Fibroblast of skin of scalp (primary cell): ENCODE results near the gene BCDIN3D.
"Not testable (repeated sequence)": the region's sequence is repeated elsewhere in the genome, so short reads cannot be mapped to it uniquely, and the experiment has no call there.

ENCODE experiments used
- DNase-seq: peaks from one replicate; pipeline ENCODE4 v3.0.0-alpha.2; 2013

The BCDIN3D gene

GRCh38 chr12:49855890-49856289 lies 13.0 kb upstream of the BCDIN3D start:
- DNase-seq, result not testable (repeated sequence)

- DNase-seq, result no peak
Measured at GRCh38 chr12:49854976-49855375, 12.1 kb upstream of the BCDIN3D start.

GRCh38 chr12:49853671-49854070 lies 10.8 kb upstream of the BCDIN3D start:
- DNase-seq, result no peak

GRCh38 chr12:49847161-49847560 lies 4.3 kb upstream of the BCDIN3D start:
- no peak for DNase-seq

- DNase-seq, result no peak
Measured at GRCh38 chr12:49846032-49846431, 3.1 kb upstream of the BCDIN3D start.

GRCh38 chr12:49843876-49844437 lies 1.1 kb upstream of the BCDIN3D start:
- DNase-seq, result no peak

GRCh38 chr12:49843411-49843810 lies 505 bp upstream of the BCDIN3D start:
- no peak for DNase-seq

- DNase-seq, result peak; percentile 54
Measured at GRCh38 chr12:49838973-49839633, 3.8 kb downstream of the BCDIN3D start.

GRCh38 chr12:49832836-49833421 lies 10.0 kb downstream of the BCDIN3D start:
- peak; percentile 86 for DNase-seq

GRCh38 chr12:49831717-49832116 lies 11.2 kb downstream of the BCDIN3D start:
- no peak for DNase-seq

- DNase-seq, result peak; percentile 98
Measured at GRCh38 chr12:49828133-49829091, 14.5 kb downstream of the BCDIN3D start, which contains the start of gene NCKAP5L. NCKAP5L (minus strand) TSS chr12:49828413; CDS start chr12:49804044, 24,369 bp downstream.

GRCh38 chr12:49827401-49828099 lies 15.4 kb downstream of the BCDIN3D start:
- DNase-seq, result peak; percentile 75

GRCh38 chr12:49827051-49827400 lies 15.9 kb downstream of the BCDIN3D start:
- DNase-seq, result no peak

- DNase-seq, result peak; percentile 44
Measured at GRCh38 chr12:49825971-49826421, 16.9 kb downstream of the BCDIN3D start.

GRCh38 chr12:49825360-49825970 lies 17.4 kb downstream of the BCDIN3D start:
- no peak for DNase-seq

GRCh38 chr12:49824895-49825294 lies 18.0 kb downstream of the BCDIN3D start:
- DNase-seq, result peak; percentile 33

GRCh38 chr12:49824416-49824815 lies 18.5 kb downstream of the BCDIN3D start:
- no peak for DNase-seq

- DNase-seq, result no peak
Measured at GRCh38 chr12:49823951-49824350, 19.0 kb downstream of the BCDIN3D start.

- DNase-seq, result no peak
Measured at GRCh38 chr12:49823350-49823749, 19.6 kb downstream of the BCDIN3D start.

GRCh38 chr12:49821373-49822287 lies 21.3 kb downstream of the BCDIN3D start:
- no peak for DNase-seq

- no peak for DNase-seq
Measured at GRCh38 chr12:49819786-49820185, 23.1 kb downstream of the BCDIN3D start.
